ENCODE results near the gene MAGI2. TPM values are rescaled to one million over a fixed set of nuclear protein-coding genes. Genes with fewer than 3 reads are reported as not detected.
"Not testable (repeated sequence)": the region's sequence is repeated elsewhere in the genome, so short reads cannot be mapped to it uniquely, and the experiment has no call there.

Gene MAGI2
- total RNA-seq, 1 donor from 2014 or later, result 6.9 TPM

DNA sequence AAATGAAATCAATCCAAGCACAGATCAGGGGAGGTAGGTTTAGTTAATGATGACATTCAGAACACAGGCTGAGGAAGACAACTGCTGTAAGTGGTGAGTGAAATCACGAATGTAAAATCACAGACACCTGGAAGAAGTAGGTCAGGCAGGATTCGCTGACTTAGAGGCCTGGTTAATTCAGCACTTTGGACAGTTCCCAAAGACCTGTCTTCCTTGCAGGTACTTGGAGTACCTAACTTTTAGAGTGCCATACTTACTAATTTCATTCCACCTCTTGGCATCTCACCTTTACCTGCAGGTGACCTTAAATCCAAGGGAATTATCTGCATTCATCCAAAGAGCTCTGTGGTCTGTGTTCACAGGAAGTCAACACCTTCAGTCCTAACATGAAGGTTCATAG lies 832.5 kb downstream of the MAGI2 start:
- no peak for DNase-seq

GRCh38 chr7:78616539-78616938 lies 836.9 kb downstream of the MAGI2 start:
- no peak for DNase-seq

- no peak for DNase-seq
Observed at GRCh38 chr7:78609281-78609680, 844.2 kb downstream of the MAGI2 start.

DNA sequence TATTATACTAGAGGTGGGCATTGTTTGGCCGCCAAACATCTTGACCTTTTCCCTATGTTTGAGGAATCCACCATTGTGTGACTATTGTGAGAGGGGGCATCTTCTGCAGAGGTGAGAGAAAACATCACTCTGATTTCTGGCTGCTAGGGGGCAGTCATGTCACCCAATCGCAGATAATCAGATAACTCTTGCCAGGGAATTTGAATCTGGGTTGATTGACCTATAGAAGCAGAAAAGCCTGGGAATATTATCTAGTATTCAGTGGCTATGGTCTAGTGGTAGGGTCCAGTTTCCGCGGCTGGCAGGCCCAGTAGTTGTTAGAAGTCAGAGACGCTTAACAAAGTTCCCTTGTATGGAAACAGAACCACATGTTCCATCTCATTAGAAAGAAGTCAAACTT lies 846.4 kb downstream of the MAGI2 start:
- no peak for DNase-seq

GRCh38 chr7:78605119-78605518 lies 848.3 kb downstream of the MAGI2 start:
- no peak for DNase-seq

DNA sequence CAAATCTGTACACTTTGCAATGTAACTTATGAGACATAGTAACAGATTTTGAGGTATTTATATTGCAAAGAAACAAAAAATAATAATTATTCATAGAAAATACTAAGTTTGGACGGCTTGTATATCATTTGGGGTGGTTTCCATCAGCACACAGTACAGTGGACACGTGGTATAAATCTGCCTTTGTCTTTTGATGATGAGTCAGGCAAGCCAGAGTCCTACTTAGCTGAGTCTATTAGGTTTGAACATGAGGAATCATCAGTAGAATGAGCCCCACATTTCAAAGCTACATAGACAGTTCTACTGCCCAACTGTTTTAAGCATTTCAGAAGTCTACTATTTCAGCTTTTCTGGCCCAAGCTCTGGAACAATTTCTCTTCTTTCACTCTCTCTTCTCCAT lies 851.7 kb downstream of the MAGI2 start:
- no peak for DNase-seq

GRCh38 chr7:78594156-78594555 lies 859.3 kb downstream of the MAGI2 start:
- no peak for DNase-seq

DNA sequence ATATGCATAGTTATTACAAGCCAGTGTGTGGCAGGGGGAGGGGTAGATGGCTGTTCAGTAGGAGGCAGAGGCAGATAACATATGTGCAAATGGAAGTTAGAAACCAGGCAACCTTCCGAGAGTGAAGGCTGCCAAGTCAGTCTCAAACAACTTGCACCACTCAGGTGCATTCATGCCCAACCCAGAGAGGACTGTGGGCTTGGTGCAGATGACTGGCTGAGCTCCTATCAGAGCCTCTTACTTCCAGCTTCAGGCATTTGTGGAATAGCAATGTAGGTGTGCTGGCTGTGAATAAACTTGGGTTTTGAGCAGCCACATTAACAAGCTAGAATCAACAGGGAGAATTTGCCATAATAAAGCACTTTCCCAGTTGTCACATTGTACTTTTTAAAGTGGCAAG lies 865.1 kb downstream of the MAGI2 start:
- DNase-seq, result no peak

DNA sequence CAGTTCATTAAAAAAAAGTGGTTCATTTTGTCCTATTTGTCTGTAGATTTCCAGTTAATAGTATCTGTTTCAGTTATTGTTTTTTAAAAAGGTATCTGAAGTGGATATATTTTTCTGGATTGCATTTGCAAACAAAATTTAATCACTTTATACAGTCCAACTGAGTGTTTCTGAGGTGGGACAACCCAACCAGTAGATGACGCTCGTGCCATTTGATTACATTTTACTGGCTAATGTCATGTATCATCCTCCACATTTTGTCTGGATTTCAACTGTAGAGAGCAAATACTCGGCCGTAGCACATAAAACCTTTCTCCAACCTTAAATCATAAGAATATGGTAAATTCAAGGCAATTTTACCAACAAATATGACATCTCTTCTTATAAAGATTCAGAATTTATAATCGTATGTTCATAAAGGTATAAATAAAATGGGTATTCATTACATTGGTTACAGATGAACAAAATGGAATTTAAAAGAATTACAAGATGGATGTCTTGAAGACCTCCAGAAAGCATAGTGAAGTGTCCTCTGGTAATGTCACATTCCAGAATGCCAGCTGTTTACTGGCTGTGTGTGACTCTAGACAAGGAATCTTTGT lies 865.9 kb downstream of the MAGI2 start:
- DNase-seq, result no peak

DNA sequence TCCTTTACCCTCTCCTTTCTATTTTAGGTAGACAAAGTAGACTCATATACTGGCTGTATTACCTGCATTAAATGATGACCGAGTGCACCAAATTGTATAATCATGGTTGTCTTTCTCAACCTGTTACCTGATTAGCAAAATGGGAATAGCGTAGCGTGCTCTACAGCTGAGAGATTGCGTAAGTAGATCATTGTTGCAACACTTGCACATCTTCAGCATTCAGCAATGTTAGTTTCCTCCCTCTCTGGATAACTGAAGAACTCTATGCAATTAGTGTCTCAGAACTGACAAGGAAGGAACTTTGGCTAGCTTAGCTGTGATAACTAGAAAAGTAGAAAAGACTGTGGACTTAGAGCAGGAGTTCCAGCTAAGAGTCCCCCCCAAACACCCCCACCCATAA lies 867.5 kb downstream of the MAGI2 start:
- no peak for DNase-seq

GRCh38 chr7:78578686-78579085 lies 874.8 kb downstream of the MAGI2 start:
- no peak for DNase-seq

DNA sequence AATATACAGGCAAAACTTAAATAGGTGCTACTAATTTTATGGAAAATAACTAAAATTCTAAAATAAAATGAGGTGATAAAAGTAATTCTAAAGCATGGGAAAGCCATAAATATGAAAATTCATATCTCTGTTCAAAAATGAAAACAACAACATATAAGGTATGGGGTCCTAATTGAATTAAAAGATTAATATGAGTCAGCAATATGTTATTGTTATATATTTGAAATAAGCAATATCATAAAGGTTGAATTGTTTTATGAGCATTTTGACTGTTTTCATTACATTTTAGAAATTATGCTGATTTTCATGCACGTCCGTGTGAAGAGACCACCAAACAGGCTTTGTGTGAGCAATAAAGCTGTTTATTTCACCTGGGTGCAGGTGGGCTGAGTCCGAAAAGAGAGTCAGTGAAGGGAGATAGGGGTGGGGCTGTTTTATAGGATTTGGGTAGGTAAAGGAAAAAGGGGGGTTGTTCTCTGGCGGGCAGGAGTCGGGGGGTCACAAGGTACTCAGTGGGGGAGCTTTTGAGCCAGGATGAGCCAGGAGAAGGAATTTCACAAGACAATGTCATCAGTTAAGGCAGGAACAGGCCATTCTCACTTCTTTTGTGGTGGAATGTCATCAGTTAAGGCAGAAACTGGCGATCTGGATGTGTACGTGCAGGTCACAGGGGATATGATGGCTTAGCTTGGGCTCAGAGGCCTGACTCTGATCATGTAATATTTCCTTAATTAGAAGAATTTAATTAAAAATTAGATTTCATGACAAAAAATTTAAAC lies 876.1 kb downstream of the MAGI2 start:
- not testable (repeated sequence) for DNase-seq

- no peak for DNase-seq
Observed at GRCh38 chr7:78576236-78576635, 877.2 kb downstream of the MAGI2 start.

DNA sequence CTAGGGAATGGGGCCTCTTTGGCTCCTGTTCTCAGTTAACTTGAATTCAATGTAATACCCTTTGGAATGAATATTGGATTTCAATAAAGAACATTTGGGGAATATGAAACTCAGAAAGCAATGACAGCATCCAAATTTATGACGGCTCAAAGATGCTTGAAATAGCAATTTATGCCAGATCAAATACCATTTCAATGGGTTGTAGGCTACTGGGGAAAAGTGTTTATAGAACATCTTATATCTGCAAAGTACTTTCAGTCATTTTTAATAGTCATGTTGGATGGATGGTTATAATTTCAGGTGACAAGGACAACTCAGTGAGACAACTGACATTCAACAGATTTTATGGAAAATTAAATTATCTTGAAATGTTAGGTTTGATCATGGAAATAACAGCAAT lies 882.2 kb downstream of the MAGI2 start:
- no peak for DNase-seq

DNA sequence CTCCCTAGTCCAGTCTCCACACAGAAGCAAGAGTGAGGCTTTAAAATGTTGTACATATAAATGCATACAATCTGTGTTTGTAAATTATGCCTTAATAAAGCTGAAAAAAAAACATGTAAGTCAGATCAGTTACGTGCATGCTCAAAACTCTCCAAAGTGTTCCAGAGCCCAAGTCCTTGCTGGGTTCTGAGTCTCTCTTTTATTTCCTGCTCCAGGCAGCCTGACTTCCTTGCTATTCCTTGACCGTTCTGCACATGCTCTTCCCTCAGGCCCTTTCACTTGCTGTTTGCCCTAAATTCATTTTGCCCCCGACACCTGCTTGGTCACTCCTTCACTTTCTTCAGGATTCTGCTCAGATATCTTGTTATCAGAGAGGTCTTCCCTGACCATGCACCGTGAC lies 884.8 kb downstream of the MAGI2 start:
- no peak for DNase-seq

DNA sequence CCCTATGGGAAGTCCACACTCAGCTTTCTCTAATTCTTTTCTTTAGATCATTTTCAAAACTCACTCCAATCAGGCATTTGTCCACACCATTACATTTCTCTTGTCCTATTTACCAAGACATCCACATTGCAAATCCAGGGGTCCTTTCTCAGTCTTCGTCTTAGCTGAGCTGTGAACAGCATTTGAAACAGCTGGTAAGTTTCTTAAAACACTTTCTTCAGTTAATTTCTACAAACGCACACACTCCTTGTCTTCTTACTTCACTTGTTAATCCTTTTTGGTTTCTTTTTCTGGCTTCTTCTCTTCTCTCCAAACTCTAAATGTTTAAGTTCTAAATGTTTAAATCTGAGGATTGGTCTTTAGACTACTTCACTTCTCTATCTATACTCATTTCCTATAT lies 885.6 kb downstream of the MAGI2 start:
- DNase-seq, result no peak

GRCh38 chr7:78565784-78566183 lies 887.7 kb downstream of the MAGI2 start:
- no peak for DNase-seq

GRCh38 chr7:78563191-78563590 lies 890.3 kb downstream of the MAGI2 start:
- DNase-seq, result no peak

DNA sequence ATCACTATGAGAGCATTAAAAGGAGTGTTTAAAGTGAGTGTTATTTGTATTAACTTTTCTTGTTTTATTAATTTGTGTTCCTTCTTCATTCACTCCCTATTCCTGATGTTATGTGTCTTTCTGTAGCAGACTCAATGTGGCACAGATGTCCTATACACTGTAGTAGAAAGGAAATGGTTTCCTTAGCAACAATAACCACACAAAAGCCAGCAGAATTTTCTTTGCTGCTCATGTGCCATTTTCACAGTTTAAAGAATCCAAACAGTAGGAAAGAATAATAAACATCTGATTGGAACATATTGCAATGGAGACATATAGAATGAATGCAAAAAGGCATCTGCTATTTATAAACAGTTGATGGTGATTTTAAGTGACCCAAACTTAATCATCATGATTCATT lies 891.3 kb downstream of the MAGI2 start:
- DNase-seq, result no peak

GRCh38 chr7:78558566-78558965 lies 894.9 kb downstream of the MAGI2 start:
- DNase-seq, result no peak

GRCh38 chr7:78543976-78544375 lies 909.5 kb downstream of the MAGI2 start:
- no peak for DNase-seq

DNA sequence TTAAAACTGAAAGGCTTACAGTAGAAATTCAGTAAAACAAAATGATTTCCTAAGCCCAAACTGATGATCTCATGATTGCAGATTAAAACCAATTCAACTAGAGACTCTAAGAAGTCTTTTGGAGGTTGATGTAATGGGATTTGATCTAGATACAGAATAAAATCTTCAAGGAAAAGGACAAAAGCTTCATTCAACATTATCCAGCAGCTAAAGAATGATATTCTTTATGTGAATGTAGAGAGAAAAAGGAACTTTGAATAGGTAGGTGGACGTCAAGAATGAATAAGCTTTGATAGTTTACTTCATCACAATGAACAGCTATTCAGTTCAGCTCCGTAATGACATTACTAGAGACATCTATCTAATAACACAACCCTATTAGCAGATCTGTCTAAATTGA lies 910.5 kb downstream of the MAGI2 start:
- DNase-seq, result no peak

DNA sequence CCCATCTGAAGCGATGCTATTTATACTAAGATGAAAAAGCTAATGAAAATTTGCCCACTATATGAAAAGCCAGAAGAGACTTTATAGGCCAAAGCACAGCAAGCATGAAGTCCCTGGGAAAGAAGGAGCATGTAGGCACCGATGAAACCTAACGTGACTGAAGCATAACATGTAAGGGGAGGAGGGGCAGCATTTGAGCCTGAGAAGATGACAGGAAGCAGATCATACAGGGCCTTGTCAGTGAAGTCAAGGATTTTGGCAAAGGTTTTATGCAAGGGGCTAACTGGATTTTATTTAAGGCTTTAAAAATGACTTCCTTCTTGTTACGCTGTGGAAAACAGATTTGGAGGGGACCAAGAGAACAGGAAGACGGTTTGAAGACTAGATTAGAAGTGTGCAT lies 910.9 kb downstream of the MAGI2 start:
- no peak for DNase-seq

DNA sequence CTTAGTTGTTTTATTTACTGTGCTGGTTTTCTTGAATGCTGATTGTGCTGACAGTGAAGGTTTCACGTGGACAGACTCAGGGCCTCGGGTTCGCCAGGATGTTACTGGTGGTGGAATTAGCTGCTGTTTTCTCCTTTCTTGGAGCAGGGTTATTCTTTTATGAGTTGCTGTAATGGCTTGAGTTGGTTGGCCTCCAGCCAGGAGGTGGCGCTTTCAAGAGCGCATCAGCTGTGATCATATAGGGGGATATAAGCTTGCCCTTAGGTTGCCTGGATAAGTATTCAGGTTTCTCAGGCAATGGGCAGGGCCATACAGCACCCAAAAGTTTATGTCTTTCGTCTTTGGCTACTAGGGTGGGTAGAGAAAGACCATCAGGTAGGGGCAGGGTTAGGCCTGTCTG lies 913.6 kb downstream of the MAGI2 start:
- DNase-seq, result no peak

All from skin of body (tissue), 2 donors.